Muscle layer of duodenum (tissue), 2 donors: ENCODE results near the gene SLFN12.
"Not testable (repeated sequence)": the region's sequence is repeated elsewhere in the genome, so short reads cannot be mapped to it uniquely, and the experiment has no call there.

Experiments
- H3K27ac ChIP-seq: one replicate; pipeline ENCODE4 v1.7.0; 2013; ENCODE audit warnings: mild to moderate bottlenecking, low read length
- H3K27me3 ChIP-seq: one replicate; pipeline ENCODE4 v1.7.0; 2013; ENCODE audit warnings: low read depth, mild to moderate bottlenecking, control low read depth, low read length
- H3K36me3 ChIP-seq, 2 donors: one replicate each; pipeline ENCODE4 v1.7.0; 2013; ENCODE audit warnings: low read length in 2 of 2, control low read depth in 1 of 2, mild to moderate bottlenecking in 1 of 2; ENCODE audit not compliant: insufficient read depth in 2 of 2, control insufficient read depth in 1 of 2
- H3K4me1 ChIP-seq, 2 donors: one replicate each; pipeline ENCODE4 v1.7.0; 2013; ENCODE audit warnings: low read length in 2 of 2, mild to moderate bottlenecking in 2 of 2, control low read depth in 1 of 2, moderate library complexity in 1 of 2; ENCODE audit not compliant: insufficient read depth in 2 of 2, control insufficient read depth in 1 of 2
- H3K4me3 ChIP-seq, 2 donors: one replicate each; pipeline ENCODE4 v1.7.0; 2013; ENCODE audit warnings: low read length in 2 of 2, low read depth in 1 of 2, mild to moderate bottlenecking in 1 of 2
- H3K9me3 ChIP-seq, 2 donors: one replicate each; pipeline ENCODE4 v1.7.0; 2013; ENCODE audit warnings: low read length in 2 of 2, control low read depth in 1 of 2, mild to moderate bottlenecking in 1 of 2; ENCODE audit not compliant: control insufficient read depth in 1 of 2
- donor health status: healthy.

Gene SLFN12

DNA sequence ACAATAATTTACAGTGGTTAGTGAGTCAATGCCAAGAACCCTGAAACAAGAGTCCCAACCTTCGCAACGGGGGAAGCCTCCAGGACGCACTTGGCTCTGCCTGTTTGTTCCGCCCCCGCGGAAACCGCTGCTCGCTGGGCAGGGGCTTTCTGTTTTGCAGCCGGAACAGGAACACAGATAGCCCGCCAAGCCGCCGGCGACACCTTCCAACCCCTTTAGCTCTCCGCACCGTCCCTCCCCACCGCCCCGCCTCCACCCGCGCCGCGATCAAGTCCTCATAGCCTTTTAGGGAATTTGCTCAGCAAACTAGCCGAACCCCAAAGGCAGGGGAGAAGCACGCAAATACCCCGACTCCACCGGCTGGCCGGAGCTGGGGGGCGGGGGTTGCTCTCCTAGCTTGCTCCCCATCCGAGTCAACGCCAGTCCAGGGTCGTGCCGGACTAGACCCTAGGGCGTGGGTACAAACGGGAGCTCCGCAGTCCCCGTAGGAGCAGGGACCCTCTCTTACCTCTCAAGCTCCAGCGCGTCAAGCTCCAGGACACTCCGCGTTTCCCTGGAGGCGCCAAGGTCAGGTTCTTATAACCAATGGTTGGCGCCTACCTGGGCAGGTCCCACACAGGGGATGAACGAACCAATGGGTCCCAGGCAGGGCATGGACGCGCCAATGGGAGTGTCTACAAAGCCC is 16.1 kb upstream of the SLFN12 start, which contains the start of gene SLFN13:
SLFN13 (minus strand) TSS at position 553 of the 685 bp plus-strand sequence. CDS start 3,086 bp downstream, outside the sequence.
- H3K4me1 ChIP-seq = peaks cover 3 to 14% of the 10 kb centered on the region in 2 donors
- H3K36me3 ChIP-seq = no peaks in the 10 kb centered on the region
- peak within 1 kb of the TSS; percentile 64 to 74 for H3K4me3 ChIP-seq
- no peaks in the 10 kb centered on the region for H3K27me3 ChIP-seq
- no peaks in the 10 kb centered on the region for H3K9me3 ChIP-seq
- no peak within 1 kb of the TSS for H3K27ac ChIP-seq

DNA sequence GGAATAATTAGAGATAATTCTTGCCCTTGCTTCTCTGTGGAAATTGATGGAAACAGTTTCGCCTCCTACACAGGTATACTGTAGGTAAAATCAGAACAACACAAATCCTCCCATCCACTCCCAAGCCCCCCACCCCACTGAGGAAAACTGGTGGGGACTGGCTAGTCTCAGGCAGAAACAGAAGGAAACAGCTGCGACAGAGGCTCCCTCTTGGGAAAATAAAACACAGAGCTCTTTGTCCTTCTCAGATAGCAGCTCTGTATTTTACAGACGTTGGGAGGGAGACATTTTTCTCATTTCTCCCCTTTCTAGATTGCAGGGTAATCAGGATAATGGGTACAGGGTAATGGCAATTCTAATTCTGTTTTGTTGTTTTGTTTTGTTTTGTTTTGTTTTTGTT is 15.2 kb upstream of the SLFN12 start:
- Histone ChIP-seq H3K4me3 (no peak overlapping the region), H3K4me1 (peaks cover 3 to 14% of the 10 kb centered on the region in 2 donors), H3K9me3 (no peaks in the 10 kb centered on the region), H3K36me3 (no peaks in the 10 kb centered on the region), H3K27me3 (no peaks in the 10 kb centered on the region), H3K27ac (no peak overlapping the region)

DNA sequence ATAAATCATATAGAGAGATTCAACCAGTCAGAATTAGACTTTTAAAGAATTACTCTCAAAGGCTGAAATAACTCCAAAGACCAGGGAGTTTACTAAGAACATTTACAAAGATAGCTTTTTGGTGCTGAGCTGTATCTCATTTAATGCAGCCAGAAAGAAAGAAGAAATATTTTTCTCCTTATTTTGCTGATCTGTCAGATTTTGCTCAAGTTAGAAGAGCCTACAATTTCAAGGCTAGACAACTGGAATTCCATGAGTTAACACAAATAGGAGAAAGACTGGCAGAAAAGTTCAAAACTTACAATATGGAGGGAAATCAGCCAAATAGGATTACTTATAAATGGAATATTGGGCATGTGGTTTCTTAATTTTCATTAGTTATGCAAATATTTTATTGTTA is 6.1 kb upstream of the SLFN12 start:
- Histone ChIP-seq H3K4me1 (peaks cover 0 to 6% of the 10 kb centered on the region in 2 donors), H3K4me3 (no peak overlapping the region), H3K9me3 (no peaks in the 10 kb centered on the region), H3K27ac (no peak overlapping the region), H3K36me3 (no peaks in the 10 kb centered on the region), H3K27me3 (no peaks in the 10 kb centered on the region)

DNA sequence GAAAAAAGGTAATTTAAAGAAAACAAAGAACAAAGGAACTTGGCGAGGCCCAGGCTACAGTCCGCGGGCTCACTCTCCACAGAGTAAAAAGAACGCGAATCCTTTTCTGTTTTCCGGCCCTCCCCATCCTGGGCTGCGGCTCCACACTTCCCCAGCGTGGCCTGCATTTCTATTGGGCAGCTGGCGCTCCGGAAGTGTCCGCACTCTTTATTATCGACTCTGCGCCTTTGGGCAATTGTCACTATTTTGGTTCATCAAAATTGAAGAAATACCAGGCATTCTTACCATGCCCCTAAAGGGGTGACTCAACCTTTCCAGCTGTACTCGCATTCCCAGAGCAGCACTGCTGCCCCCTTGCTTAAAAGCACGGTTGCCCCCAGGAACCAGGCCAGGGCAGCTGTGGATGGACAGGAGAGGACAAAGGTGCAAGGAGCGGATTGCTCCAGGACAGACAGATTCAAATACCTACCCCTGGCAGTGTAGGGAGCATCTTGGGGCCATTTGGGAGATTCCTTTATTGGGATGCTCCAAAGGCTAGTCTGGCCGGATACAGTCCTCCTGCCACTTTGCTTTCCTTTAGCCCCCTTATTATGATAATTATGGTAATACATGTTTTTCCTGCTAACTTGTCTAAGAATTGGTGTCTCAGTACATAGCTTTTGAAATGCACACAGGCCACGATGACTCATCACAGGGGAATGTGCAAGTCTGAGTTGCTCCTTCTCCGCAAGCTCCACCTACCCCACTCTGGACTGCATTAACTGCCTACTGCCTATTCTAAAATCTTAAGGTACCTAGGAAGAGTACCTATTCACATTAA is 985 bp upstream of the SLFN12 start:
- peak overlapping the region; percentile 75 to 90 for H3K4me3 ChIP-seq

DNA sequence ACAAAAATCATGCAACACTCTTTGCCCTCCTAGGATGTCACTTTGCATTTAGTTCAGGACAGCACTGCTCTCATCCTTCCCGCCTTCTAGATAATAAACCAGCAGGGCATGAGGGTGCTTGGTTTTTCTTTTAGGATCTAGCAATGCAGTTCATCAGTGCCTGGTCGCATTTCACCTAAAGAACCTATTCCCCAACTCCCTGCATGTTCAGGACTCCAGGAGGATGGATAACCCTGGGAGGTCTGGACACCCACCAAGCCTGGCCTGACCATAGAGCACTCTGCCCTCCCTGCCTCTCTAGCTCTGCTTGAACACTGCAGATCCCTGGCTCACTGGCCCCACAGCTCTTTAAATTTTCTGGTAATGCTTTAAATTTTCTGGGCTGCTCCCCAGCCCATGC is 2.6 kb downstream of the SLFN12 start:
- H3K36me3 ChIP-seq = no peaks in the 10 kb centered on the region
- no peaks in the 10 kb centered on the region for H3K27me3 ChIP-seq
- H3K27ac ChIP-seq = no peak overlapping the region
- no peaks in the 10 kb centered on the region for H3K9me3 ChIP-seq
- peaks cover 7 to 22% of the 10 kb centered on the region in 2 donors for H3K4me1 ChIP-seq
- H3K4me3 ChIP-seq = no peak overlapping the region

More for the DNA sequence above, 985 bp upstream of the SLFN12 start:
- Histone ChIP-seq H3K27ac (peak overlapping the region; percentile 93), H3K9me3 (no peaks in the 10 kb centered on the region), H3K27me3 (no peaks in the 10 kb centered on the region), H3K4me1 (peaks cover 7 to 22% of the 10 kb centered on the region in 2 donors), H3K36me3 (no peaks in the 10 kb centered on the region)

DNA sequence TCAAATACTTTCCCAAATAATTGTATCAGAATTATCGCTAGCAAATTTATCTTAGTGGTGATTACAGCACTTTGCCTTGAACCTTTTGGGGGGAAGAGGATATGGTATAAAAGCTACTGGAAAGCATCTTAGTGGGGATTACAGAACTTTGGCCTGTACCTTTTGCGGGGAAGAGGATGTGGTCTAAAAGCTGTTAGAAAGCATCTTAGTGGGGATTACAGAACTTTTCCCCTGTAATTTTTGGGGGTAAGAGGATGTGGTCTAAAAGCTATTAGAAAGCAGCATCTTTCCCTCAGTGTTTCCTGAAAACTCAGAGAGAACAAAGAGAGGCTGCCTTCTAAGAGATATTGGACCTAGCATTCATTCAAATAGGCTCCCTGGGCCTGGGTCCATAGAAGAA is 4.1 kb downstream of the SLFN12 start:
- Histone ChIP-seq H3K27me3 (no peaks in the 10 kb centered on the region), H3K27ac (no peak overlapping the region), H3K36me3 (no peaks in the 10 kb centered on the region), H3K4me3 (no peak overlapping the region), H3K9me3 (no peaks in the 10 kb centered on the region), H3K4me1 (peaks cover 7 to 14% of the 10 kb centered on the region in 2 donors)

DNA sequence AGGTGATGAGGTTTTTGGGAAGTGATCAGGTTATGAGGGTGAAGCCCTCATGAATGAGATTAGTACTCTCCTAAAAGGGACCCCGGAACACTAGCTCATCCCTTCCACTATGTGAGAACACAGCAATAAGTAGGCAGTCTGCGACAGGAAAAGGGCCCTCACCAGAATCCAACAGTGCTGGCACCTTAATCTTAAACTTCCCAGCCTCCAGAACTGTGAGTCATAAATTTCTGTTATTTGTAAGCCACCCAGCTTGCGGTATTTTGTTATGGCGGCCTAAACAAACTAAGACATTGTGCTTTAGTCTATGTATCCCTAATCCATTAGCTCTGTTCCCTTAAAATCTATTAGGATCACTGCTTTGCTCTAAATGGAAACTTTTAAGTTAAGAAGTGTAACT is 8.5 kb downstream of the SLFN12 start:
- Histone ChIP-seq H3K36me3 (peaks cover 4 to 7% of the 10 kb centered on the region in 2 donors), H3K9me3 (no peaks in the 10 kb centered on the region), H3K27me3 (no peaks in the 10 kb centered on the region), H3K4me3 (no peak overlapping the region), H3K27ac (no peak overlapping the region), H3K4me1 (no peaks in the 10 kb centered on the region)

DNA sequence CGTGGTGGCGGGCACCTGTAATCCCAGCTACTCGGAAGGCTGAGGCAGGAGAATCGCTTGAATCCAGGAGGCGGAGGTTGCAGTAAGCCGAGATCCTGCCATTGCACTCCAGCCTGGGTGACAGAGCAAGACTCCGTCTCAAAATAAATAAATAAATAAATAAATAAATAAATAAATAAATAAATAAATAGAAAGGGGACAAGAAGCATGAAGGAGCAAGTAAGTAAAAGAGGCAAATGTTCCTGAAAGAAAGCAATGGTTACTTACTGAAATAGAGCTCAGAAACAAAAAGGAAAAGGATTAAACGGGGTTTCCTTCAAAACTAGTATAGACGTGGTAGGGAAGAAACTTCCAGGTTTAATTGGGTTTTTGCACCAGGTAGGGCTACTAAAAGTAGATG is 11.2 kb downstream of the SLFN12 start:
- not testable (repeated sequence) for H3K4me1 ChIP-seq, H3K9me3 ChIP-seq, H3K27ac ChIP-seq, H3K4me3 ChIP-seq, H3K27me3 ChIP-seq
- peaks cover 7 to 14% of the 10 kb centered on the region in 2 donors for H3K36me3 ChIP-seq

DNA sequence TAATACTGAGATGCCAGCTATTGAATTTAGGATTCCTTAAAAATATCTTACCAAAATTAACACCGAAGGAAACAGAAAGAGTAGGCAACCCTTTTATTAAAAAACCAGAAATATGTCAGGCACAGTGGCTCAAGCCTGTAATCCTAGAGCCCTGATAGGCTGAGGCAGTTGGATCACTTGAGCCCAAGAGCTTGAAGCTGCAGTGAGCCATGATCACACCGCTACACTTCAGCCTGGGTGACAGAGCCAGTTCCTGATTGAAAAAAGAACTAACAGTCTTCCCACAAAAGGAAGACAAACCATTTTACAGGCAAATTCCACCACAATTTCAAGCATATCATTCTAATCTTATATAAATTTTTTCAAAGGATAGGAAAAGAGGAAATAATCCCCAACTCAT is 15.6 kb downstream of the SLFN12 start:
- Histone ChIP-seq H3K27me3 (no peaks in the 10 kb centered on the region), H3K36me3 (peaks cover 7 to 35% of the 10 kb centered on the region in 2 donors), H3K4me1 (no peaks in the 10 kb centered on the region), H3K9me3 (peaks cover 0 to 7% of the 10 kb centered on the region in 2 donors), H3K4me3 (no peak overlapping the region), H3K27ac (no peak overlapping the region)

DNA sequence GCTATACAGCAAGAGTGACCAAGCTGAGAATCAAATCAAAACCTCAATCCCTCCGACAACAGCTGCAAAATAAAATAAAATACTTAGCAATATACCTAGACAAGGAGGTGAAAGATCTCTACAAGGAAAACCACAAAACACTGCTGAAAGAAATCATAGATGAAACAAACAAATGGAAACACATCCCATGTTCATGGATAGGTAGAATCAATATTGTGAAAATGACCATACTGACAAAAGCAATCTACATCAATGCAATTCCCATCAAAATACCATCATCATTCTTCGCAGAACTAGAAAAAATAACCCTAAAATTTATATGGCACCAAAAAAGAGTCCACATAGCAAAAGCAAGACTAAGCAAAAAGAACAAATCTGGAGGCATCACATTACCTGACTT is 17.6 kb downstream of the SLFN12 start:
- H3K4me3 ChIP-seq, H3K27me3 ChIP-seq, H3K27ac ChIP-seq, H3K9me3 ChIP-seq, H3K4me1 ChIP-seq: not testable (repeated sequence)
- peaks cover 8 to 54% of the 10 kb centered on the region in 2 donors for H3K36me3 ChIP-seq

DNA sequence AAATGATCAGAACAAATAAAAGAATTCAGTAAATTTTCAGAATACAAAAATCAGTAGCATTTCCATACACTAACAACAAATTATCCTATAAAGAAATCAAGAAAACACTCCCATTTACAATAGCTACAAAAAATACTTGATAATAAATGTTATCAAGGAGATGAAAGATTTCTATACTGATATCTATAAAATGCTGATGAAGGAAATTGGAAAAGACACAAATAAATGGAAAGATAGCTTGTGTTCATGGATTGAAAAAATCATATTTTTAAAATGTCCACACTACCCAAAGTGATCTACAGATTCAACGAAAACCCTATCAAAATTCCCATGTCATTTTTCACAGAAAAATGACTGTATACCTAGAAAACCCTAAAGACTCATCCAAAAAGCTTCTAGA is 18.1 kb downstream of the SLFN12 start:
- no peak overlapping the region for H3K4me3 ChIP-seq
- H3K27me3 ChIP-seq = no peaks in the 10 kb centered on the region
- H3K9me3 ChIP-seq = peaks cover 0 to 7% of the 10 kb centered on the region in 2 donors
- no peak overlapping the region for H3K27ac ChIP-seq
- no peaks in the 10 kb centered on the region for H3K4me1 ChIP-seq
- H3K36me3 ChIP-seq = peaks cover 5 to 58% of the 10 kb centered on the region in 2 donors
